ENCODE measurements around the gene ATR. TPM values are rescaled to one million over a fixed set of nuclear protein-coding genes. Genes with fewer than 3 reads are reported as not detected.

ATR gene
- total RNA-seq, 1 experiment from 2014 or later = 24.7 TPM

GRCh38 chr3:142495103-142495502 is 83.4 kb downstream of the ATR start:
- POLR2A ChIA-PET = no interaction called here
- H3K4me2 ChIP-seq (ENCODE audit: low read length) = no peak overlapping the region
- no peaks in the 10 kb centered on the region for H3K79me2 ChIP-seq (ENCODE audit: insufficient read depth, low read length)
- H3K4me1 ChIP-seq (ENCODE audit: control insufficient read depth in 1 of 2, insufficient read depth in 2 of 2, low read length in 2 of 2) = no peaks in the 10 kb centered on the region
- H3K4me3 ChIP-seq (replicated peaks in 1 of 2; ENCODE audit: low read depth in 1 of 2, low read length in 2 of 2) = no peak overlapping the region
- no TSS peak for BruUV-seq (replicated peaks)
- H3K36me3 ChIP-seq (ENCODE audit: control insufficient read depth in 1 of 2, insufficient read depth in 2 of 2, low read length in 2 of 2) = peaks cover 3 to 12% of the 10 kb centered on the region in 2 experiments; a peak in 3 of 4 replicates
- RAD21 ChIA-PET (ENCODE audit: low non-redundant PET in 1 of 2, low total read pairs in 2 of 2, uncharacterized antibody in 2 of 2, unreplicated experiment in 2 of 2) = no interaction called here
- H4K20me1 ChIP-seq (ENCODE audit: insufficient read depth) = no peaks in the 10 kb centered on the region
- CTCF ChIA-PET = no interaction called here
- no peak for DNase-seq (ENCODE audit: low read depth, low spot score)
- no peak overlapping the region for H3K9ac ChIP-seq (ENCODE audit: low read length)
- TF ChIP-seq, protein P1, sequence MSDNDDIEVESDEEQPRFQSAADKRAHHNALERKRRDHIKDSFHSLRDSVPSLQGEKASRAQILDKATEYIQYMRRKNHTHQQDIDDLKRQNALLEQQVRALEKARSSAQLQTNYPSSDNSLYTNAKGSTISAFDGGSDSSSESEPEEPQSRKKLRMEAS (IDR thresholded peaks at IDR 0.05) = no peak
- no peak overlapping the region for H2AFZ ChIP-seq (ENCODE audit: low read depth, low read length, poor library complexity, severe bottlenecking)
- no peaks in the 10 kb centered on the region for H3K9me2 ChIP-seq (ENCODE audit: insufficient read depth)
- no peak for ATAC-seq
- intact Hi-C loops (cut with micrococcal nuclease) = no loop called here
- H3K27me3 ChIP-seq (ENCODE audit: insufficient read depth, low read length) = no peaks in the 10 kb centered on the region
- H3K9me3 ChIP-seq (ENCODE audit: control insufficient read depth in 1 of 2, insufficient read depth in 1 of 2, low read depth in 1 of 2, low read length in 2 of 2) = no peaks in the 10 kb centered on the region
- no peak overlapping the region for H3K27ac ChIP-seq (ENCODE audit: low read depth, low read length)

DNA sequence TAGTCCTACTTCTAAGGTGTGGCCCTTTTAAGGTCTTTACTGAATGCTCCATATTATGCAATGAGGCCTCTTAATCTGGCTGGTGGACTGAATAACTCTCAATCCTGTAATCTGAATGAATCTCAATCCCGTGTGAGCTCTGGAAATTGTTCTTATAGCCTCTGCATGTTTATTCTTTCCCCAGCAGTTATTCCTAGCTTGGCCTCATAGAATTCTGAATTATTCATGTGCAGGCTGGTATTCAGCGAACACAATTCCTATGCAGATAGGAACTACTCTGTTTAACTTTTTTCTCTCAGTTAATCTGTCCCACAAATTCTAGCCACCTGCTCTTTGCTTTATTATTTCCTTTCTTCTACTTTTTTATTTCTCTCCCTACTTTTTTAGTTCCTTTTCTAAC is 86.3 kb downstream of the ATR start:
- H3K9ac ChIP-seq (ENCODE audit: low read length) = no peak overlapping the region
- TF ChIP-seq POLR2AphosphoS5 (IDR thresholded peaks at IDR 0.05; ENCODE audit: low read depth, low read length) (no peak), CEBPB (IDR thresholded peaks at IDR 0.05; ENCODE audit: low read depth) (no peak), ZFX (IDR thresholded peaks at IDR 0.05) (no peak)
- TF ChIP-seq, protein P2, sequence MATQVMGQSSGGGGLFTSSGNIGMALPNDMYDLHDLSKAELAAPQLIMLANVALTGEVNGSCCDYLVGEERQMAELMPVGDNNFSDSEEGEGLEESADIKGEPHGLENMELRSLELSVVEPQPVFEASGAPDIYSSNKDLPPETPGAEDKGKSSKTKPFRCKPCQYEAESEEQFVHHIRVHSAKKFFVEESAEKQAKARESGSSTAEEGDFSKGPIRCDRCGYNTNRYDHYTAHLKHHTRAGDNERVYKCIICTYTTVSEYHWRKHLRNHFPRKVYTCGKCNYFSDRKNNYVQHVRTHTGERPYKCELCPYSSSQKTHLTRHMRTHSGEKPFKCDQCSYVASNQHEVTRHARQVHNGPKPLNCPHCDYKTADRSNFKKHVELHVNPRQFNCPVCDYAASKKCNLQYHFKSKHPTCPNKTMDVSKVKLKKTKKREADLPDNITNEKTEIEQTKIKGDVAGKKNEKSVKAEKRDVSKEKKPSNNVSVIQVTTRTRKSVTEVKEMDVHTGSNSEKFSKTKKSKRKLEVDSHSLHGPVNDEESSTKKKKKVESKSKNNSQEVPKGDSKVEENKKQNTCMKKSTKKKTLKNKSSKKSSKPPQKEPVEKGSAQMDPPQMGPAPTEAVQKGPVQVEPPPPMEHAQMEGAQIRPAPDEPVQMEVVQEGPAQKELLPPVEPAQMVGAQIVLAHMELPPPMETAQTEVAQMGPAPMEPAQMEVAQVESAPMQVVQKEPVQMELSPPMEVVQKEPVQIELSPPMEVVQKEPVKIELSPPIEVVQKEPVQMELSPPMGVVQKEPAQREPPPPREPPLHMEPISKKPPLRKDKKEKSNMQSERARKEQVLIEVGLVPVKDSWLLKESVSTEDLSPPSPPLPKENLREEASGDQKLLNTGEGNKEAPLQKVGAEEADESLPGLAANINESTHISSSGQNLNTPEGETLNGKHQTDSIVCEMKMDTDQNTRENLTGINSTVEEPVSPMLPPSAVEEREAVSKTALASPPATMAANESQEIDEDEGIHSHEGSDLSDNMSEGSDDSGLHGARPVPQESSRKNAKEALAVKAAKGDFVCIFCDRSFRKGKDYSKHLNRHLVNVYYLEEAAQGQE (IDR thresholded peaks at IDR 0.05; ENCODE audit: low read depth) = no peak
- intact Hi-C loops (cut with micrococcal nuclease) = no loop called here
- POLR2A ChIA-PET = no interaction called here
- no peak overlapping the region for H3K4me3 ChIP-seq (replicated peaks in 1 of 2; ENCODE audit: low read depth in 1 of 2, low read length in 2 of 2)
- peaks cover 12 to 13% of the 10 kb centered on the region in 2 experiments for H3K36me3 ChIP-seq (ENCODE audit: control insufficient read depth in 1 of 2, insufficient read depth in 2 of 2, low read length in 2 of 2)
- no peak overlapping the region for H2AFZ ChIP-seq (ENCODE audit: low read depth, low read length, poor library complexity, severe bottlenecking)
- RAD21 ChIA-PET (ENCODE audit: low non-redundant PET in 1 of 2, low total read pairs in 2 of 2, uncharacterized antibody in 2 of 2, unreplicated experiment in 2 of 2) = no interaction called here
- no peaks in the 10 kb centered on the region for H3K27me3 ChIP-seq (ENCODE audit: insufficient read depth, low read length)
- no peaks in the 10 kb centered on the region for H3K79me2 ChIP-seq (ENCODE audit: insufficient read depth, low read length)
- no peak overlapping the region for H3K4me2 ChIP-seq (ENCODE audit: low read length)
- ATAC-seq (no peak), DNase-seq (ENCODE audit: low read depth, low spot score) (no peak)
- no peaks in the 10 kb centered on the region for H3K9me2 ChIP-seq (ENCODE audit: insufficient read depth)
- CTCF ChIA-PET = no interaction called here
- H3K27ac ChIP-seq (ENCODE audit: low read depth, low read length) = no peak overlapping the region
- H4K20me1 ChIP-seq (ENCODE audit: insufficient read depth) = no peaks in the 10 kb centered on the region
- BruUV-seq (replicated peaks) = no TSS peak
- no peaks in the 10 kb centered on the region for H3K9me3 ChIP-seq (ENCODE audit: control insufficient read depth in 1 of 2, insufficient read depth in 1 of 2, low read depth in 1 of 2, low read length in 2 of 2)
- no peaks in the 10 kb centered on the region for H3K4me1 ChIP-seq (ENCODE audit: control insufficient read depth in 1 of 2, insufficient read depth in 2 of 2, low read length in 2 of 2)

All from HCT116 (cell line).